Measurements from ENCODE around the gene VGLL4.

DNA sequence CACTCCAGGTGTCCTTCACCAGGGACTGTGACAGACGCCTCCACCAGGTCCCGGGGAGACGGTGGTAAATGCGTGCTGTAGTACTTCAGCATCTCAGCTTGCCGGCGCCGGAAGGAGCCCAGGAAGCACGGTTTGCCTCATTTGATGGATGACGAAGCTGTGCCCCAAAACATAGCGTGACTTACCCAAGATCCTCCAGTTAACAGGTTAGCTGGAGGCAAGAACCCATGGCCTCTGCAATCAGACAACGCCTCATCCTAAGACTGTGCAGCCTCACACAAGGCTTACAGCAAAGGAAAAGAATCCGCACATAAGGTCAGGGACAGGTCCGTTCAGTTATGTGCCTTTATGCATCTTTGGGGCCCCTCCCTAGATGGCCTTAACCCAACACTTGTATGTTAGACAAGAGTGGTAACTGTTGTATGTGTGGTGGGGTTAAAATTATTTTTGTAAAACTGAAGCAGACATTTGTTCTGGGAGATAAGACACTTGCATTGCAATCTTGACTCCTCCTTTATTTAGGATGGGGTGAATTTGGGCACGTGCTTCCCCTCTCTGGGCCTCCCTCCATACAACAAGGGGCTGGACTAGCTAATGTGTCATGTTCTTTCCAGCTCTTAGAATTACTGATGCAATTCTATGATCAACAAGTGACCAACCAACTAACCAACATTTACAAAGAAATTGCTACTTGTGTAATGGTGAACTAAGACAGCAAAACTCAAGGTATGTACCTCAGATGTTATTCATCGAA, 39.4 kb downstream of the VGLL4 start:
- no peak for TF ChIP-seq EZH2 (IDR thresholded peaks at IDR 0.05; ENCODE audit: borderline replicate concordance, low read length)
- TF ChIP-seq, protein P1, sequence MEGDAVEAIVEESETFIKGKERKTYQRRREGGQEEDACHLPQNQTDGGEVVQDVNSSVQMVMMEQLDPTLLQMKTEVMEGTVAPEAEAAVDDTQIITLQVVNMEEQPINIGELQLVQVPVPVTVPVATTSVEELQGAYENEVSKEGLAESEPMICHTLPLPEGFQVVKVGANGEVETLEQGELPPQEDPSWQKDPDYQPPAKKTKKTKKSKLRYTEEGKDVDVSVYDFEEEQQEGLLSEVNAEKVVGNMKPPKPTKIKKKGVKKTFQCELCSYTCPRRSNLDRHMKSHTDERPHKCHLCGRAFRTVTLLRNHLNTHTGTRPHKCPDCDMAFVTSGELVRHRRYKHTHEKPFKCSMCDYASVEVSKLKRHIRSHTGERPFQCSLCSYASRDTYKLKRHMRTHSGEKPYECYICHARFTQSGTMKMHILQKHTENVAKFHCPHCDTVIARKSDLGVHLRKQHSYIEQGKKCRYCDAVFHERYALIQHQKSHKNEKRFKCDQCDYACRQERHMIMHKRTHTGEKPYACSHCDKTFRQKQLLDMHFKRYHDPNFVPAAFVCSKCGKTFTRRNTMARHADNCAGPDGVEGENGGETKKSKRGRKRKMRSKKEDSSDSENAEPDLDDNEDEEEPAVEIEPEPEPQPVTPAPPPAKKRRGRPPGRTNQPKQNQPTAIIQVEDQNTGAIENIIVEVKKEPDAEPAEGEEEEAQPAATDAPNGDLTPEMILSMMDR (conservative IDR thresholded peaks at IDR 0.05 in 1 of 2, IDR thresholded peaks at IDR 0.05 in 1 of 2; ENCODE audit: extremely low read depth in 1 of 2, insufficient read depth in 1 of 2, low read depth in 1 of 2, low read length in 2 of 2) = no peak

Measured in mammary epithelial cell (primary cell).